NCI-H1417 treated with DMSO at 0.1 percent for 48 hours (cell line): ENCODE results near the gene MAPKAP1.

Source experiments
- DNase-seq: peaks from one replicate; lab custom pipeline; 2025; lab: John Stamatoyannopoulos, UW

MAPKAP1 gene

GRCh38 chr9:125561509-125562148 lies 145.4 kb downstream of the MAPKAP1 start:
- DNase-seq, result no peak

GRCh38 chr9:125559894-125560293 lies 147.1 kb downstream of the MAPKAP1 start:
- DNase-seq, result no peak

GRCh38 chr9:125559194-125559593 lies 147.8 kb downstream of the MAPKAP1 start:
- DNase-seq, result no peak

GRCh38 chr9:125558453-125559092 lies 148.4 kb downstream of the MAPKAP1 start:
- peak; percentile 52 for DNase-seq

- DNase-seq, result no peak
Measured at GRCh38 chr9:125556046-125556721, 150.8 kb downstream of the MAPKAP1 start.

GRCh38 chr9:125554726-125555125 lies 152.3 kb downstream of the MAPKAP1 start:
- no peak for DNase-seq

GRCh38 chr9:125551781-125552180 lies 155.2 kb downstream of the MAPKAP1 start:
- no peak for DNase-seq

- DNase-seq, result no peak
Measured at GRCh38 chr9:125549891-125550885, 156.8 kb downstream of the MAPKAP1 start.

- no peak for DNase-seq
Measured at GRCh38 chr9:125549465-125549871, 157.5 kb downstream of the MAPKAP1 start.

GRCh38 chr9:125549039-125549438 lies 158.0 kb downstream of the MAPKAP1 start:
- no peak for DNase-seq

- DNase-seq, result no peak
Measured at GRCh38 chr9:125548141-125548540, 158.9 kb downstream of the MAPKAP1 start.

- DNase-seq, result no peak
Measured at GRCh38 chr9:125547368-125547767, 159.6 kb downstream of the MAPKAP1 start.

GRCh38 chr9:125545845-125546244 lies 161.2 kb downstream of the MAPKAP1 start:
- no peak for DNase-seq

- no peak for DNase-seq
Measured at GRCh38 chr9:125544988-125545651, 161.9 kb downstream of the MAPKAP1 start.

GRCh38 chr9:125544484-125544883 lies 162.5 kb downstream of the MAPKAP1 start:
- no peak for DNase-seq

- DNase-seq, result peak; percentile 80
Measured at GRCh38 chr9:125541840-125542243, 165.2 kb downstream of the MAPKAP1 start.

- DNase-seq, result no peak
Measured at GRCh38 chr9:125540497-125540896, 166.5 kb downstream of the MAPKAP1 start.

- peak; percentile 50 for DNase-seq
Measured at GRCh38 chr9:125538092-125538473, 168.9 kb downstream of the MAPKAP1 start.

- DNase-seq, result no peak
Measured at GRCh38 chr9:125537442-125538091, 169.4 kb downstream of the MAPKAP1 start.

GRCh38 chr9:125536776-125537175 lies 170.2 kb downstream of the MAPKAP1 start:
- DNase-seq, result no peak

GRCh38 chr9:125536167-125536772 lies 170.7 kb downstream of the MAPKAP1 start:
- DNase-seq, result no peak
